HepG2 (cell line): ENCODE results near the gene GPBP1. TPM values are rescaled to one million over a fixed set of nuclear protein-coding genes. Genes with fewer than 3 reads are reported as not detected.
A peak's percentile ranks its signal among the peaks of the same experiment; 100 is the strongest.

Source experiments
- ADNP ChIP-seq: sonication (generic); formaldehyde crosslinking; IDR thresholded peaks from 2 replicates; pipeline ENCODE4 v1.4.0; 2020; ENCODE audit warnings: missing genetic modification reagents
- EED ChIP-seq: sonication (generic); formaldehyde crosslinking; IDR thresholded peaks from 2 replicates; pipeline ENCODE4 v1.5.0; 2020; ENCODE audit warnings: mild to moderate bottlenecking, missing genetic modification reagents
- FOXP1 ChIP-seq, 2 experiments: fragments of 450-650 bp in 1 of 2; IDR thresholded peaks; 2 replicates each; pipeline ENCODE4 v1.6.1; 2017 to 2018; ENCODE audit warnings: antibody characterized with exemption in 1 of 2
- IRX3 ChIP-seq: sonication (generic); formaldehyde crosslinking; IDR thresholded peaks from 2 replicates; pipeline ENCODE4 v1.8.1; 2023; ENCODE audit warnings: mild to moderate bottlenecking, low read depth, missing genetic modification reagents, borderline replicate concordance
- MATR3 ChIP-seq: sonication (generic); formaldehyde crosslinking; IDR thresholded peaks from 2 replicates; pipeline ENCODE4 v1.4.0; 2020; ENCODE audit warnings: missing genetic modification reagents
- NBN ChIP-seq: fragments of 450-650 bp; conservative IDR thresholded peaks from 2 replicates; pipeline ENCODE4 v1.6.1; 2017
- NR1H2 ChIP-seq: sonication (generic); formaldehyde crosslinking; IDR thresholded peaks from 2 replicates; pipeline ENCODE4 v1.8.1; 2022; ENCODE audit warnings: low read depth, missing genetic modification reagents, borderline replicate concordance
- PHF20 ChIP-seq: sonication (generic); formaldehyde crosslinking; IDR thresholded peaks from 2 replicates; pipeline ENCODE4 v1.5.0; 2020; ENCODE audit warnings: mild to moderate bottlenecking, missing genetic modification reagents
- RELA ChIP-seq: sonication (generic); formaldehyde crosslinking; IDR thresholded peaks from 2 replicates; pipeline ENCODE4 v1.4.0; 2020; ENCODE audit warnings: missing genetic modification reagents
- REXO4 ChIP-seq: sonication (generic); formaldehyde crosslinking; IDR thresholded peaks from 2 replicates; pipeline ENCODE4 v1.8.0; 2022; ENCODE audit warnings: missing genetic modification reagents, mild to moderate bottlenecking, borderline replicate concordance
- SMYD3 ChIP-seq: sonication (generic); formaldehyde crosslinking; IDR thresholded peaks from 2 replicates; pipeline ENCODE4 v1.8.1; 2023; ENCODE audit warnings: mild to moderate bottlenecking, missing genetic modification reagents
- SP1 ChIP-seq, 2 experiments: fragments of 450-650 bp in 1 of 2; sonication (generic) in 1 of 2; formaldehyde crosslinking in 1 of 2; IDR thresholded peaks; 2 replicates each; pipeline versions ENCODE4 v1.4.0 to v1.6.1; 2016 to 2020; ENCODE audit warnings: missing genetic modification reagents in 1 of 2
- ZNF549 ChIP-seq: sonication (generic); formaldehyde crosslinking; IDR thresholded peaks from 2 replicates; pipeline ENCODE4 v1.5.0; 2020; ENCODE audit warnings: missing genetic modification reagents
- ZNF589 ChIP-seq: sonication (generic); formaldehyde crosslinking; conservative IDR thresholded peaks from 2 replicates; pipeline ENCODE4 v1.8.0; 2022; ENCODE audit warnings: mild to moderate bottlenecking, moderate library complexity, missing genetic modification reagents
- ZNF761 ChIP-seq: sonication (generic); formaldehyde crosslinking; conservative IDR thresholded peaks from 2 replicates; pipeline ENCODE4 v1.4.0; 2020; ENCODE audit warnings: mild to moderate bottlenecking, missing genetic modification reagents
- ZNF782 ChIP-seq: sonication (generic); formaldehyde crosslinking; IDR thresholded peaks from 2 replicates; pipeline ENCODE4 v1.4.0; 2020; ENCODE audit warnings: missing genetic modification reagents, mild to moderate bottlenecking, borderline replicate concordance
- ZNF788 ChIP-seq: sonication (generic); formaldehyde crosslinking; IDR thresholded peaks from 2 replicates; pipeline ENCODE4 v1.5.0; 2020; ENCODE audit warnings: mild to moderate bottlenecking, missing genetic modification reagents, borderline replicate concordance
- ZNF816 ChIP-seq: sonication (generic); formaldehyde crosslinking; IDR thresholded peaks from 2 replicates; pipeline ENCODE4 v1.8.0; 2022; ENCODE audit warnings: missing genetic modification reagents, mild to moderate bottlenecking, borderline replicate concordance
- polyA plus RNA-seq, 8 experiments: library from polyadenylated mRNA; depleted of rRNA in 3 of 8; stranded (reverse) in 7 of 8; unstranded in 1 of 8; fragments of >200 nt; fragmentation: Illumina TruSeq in 4 of 8; extraction: Trizol in 4 of 8; gene quantifications; 2 replicates each; pipeline versions ENCODE4 v1.2.1 to v1.2.3, GENCODE V29; 2011 to 2016; ENCODE audit warnings: low read depth in 4 of 8, missing spikeins in 1 of 8, mixed read lengths in 1 of 8; ENCODE audit not compliant: insufficient read depth in 1 of 8
- total RNA-seq, 5 experiments: library from RNA; depleted of rRNA; stranded (reverse); fragments of >200 nt; fragmentation: Illumina TruSeq; extraction: Trizol; gene quantifications; 2 replicates each; pipeline ENCODE4 v1.2.3, GENCODE V29; 2016; ENCODE audit warnings: low read depth in 1 of 5
- TF ChIP-seq, protein P1 (sequence below): sonication (generic); formaldehyde crosslinking; IDR thresholded peaks from 2 replicates; pipeline ENCODE4 v1.9.0; 2021; ENCODE audit warnings: missing genetic modification reagents, mild to moderate bottlenecking, borderline replicate concordance
- TF ChIP-seq, protein P2 (sequence below): IDR thresholded peaks from 2 replicates; pipeline ENCODE4 v1.6.1; 2018; ENCODE audit warnings: missing genetic modification reagents
- TF ChIP-seq, protein P3 (sequence below): sonication (generic); formaldehyde crosslinking; IDR thresholded peaks from 2 replicates; pipeline ENCODE4 v1.4.0; 2020; ENCODE audit warnings: missing genetic modification reagents, borderline replicate concordance
- TF ChIP-seq, protein P4 (sequence below): sonication (generic); formaldehyde crosslinking; IDR thresholded peaks from 2 replicates; pipeline ENCODE4 v1.5.0; 2020; ENCODE audit warnings: missing genetic modification reagents, mild to moderate bottlenecking, borderline replicate concordance

The GPBP1 gene
- total and polyA plus RNA-seq, 2 of the 13 experiments (the other 11 are each of a cell fraction or from before 2014, with no cell fraction given), result 27.1 to 72.2 TPM

DNA sequence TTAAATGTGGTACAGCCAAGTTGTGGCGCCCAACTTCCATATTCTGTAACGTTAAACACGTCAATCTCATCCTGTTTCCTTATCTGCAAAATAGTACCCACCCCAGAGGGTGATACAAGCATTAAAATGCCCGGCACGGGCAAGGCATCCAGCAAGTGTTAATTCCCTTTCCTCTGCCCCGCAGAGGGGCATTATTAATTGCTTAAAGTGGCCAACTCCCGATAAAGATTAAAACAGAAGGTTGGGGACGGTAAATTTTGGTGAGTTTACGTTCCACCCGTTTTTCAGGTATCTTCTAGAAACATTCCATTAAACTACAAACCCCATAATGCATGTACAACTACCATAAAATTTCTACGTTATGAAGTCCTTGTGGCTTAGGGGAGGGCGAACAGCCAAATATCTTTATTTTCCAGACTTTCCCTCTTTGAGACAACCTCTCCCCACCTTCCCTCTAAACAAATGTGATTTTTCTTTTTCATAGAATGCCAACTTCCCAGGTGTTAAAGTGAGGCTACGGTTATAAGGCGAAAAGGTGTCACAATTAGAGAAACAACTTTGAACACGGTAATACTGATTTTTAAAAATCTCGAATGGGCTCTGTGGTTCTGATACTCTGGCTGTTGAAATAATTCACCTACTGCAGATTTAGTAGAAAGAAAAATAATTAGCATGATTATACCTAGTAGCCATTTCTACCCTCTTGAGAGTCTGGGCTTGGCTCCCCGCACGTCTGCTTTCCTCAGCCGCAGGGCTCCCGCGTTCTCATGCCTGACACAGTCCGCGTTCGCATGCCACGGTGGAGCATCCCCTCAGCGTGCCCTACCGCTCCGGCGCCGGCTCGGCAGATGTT is 1.2 kb upstream of the GPBP1 start (continued):
- TF ChIP-seq, protein P1, sequence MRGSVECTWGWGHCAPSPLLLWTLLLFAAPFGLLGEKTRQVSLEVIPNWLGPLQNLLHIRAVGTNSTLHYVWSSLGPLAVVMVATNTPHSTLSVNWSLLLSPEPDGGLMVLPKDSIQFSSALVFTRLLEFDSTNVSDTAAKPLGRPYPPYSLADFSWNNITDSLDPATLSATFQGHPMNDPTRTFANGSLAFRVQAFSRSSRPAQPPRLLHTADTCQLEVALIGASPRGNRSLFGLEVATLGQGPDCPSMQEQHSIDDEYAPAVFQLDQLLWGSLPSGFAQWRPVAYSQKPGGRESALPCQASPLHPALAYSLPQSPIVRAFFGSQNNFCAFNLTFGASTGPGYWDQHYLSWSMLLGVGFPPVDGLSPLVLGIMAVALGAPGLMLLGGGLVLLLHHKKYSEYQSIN (CRISPR knock-in tag), result no peak
- TF ChIP-seq REXO4 (CRISPR knock-in tag) (no peak), ZNF761 (CRISPR knock-in tag) (no peak), MATR3 (CRISPR knock-in tag) (no peak), RELA (CRISPR knock-in tag) (no peak), ADNP (no peak), ZNF816 (CRISPR knock-in tag) (0 out of 2 replicates have a peak, but pooled peaks have one; percentile 34), SMYD3 (CRISPR knock-in tag) (no peak), SP1 (IDR thresholded peaks at IDR 0.05) (no peak), SP1 (CRISPR knock-in tag; IDR thresholded peaks at IDR 0.05) (no peak), ZNF782 (CRISPR knock-in tag) (no peak), ZNF549 (CRISPR knock-in tag) (no peak), ZNF788 (CRISPR knock-in tag) (0 out of 2 replicates have a peak, but pooled peaks have one; percentile 5), FOXP1 (IDR thresholded peaks at IDR 0.05) (no peak), FOXP1 (CRISPR knock-in tag; IDR thresholded peaks at IDR 0.05) (no peak; the same call in 1 of the 2 replicates), IRX3 (0 out of 2 replicates have a peak, but pooled peaks have one; percentile 33), NR1H2 (CRISPR knock-in tag) (no peak), ZNF589 (CRISPR knock-in tag) (0 out of 2 replicates have a peak, but pooled peaks have one; percentile 19), EED (CRISPR knock-in tag) (no peak), NBN (no peak), PHF20 (CRISPR knock-in tag) (no peak)
- TF ChIP-seq, protein P2, sequence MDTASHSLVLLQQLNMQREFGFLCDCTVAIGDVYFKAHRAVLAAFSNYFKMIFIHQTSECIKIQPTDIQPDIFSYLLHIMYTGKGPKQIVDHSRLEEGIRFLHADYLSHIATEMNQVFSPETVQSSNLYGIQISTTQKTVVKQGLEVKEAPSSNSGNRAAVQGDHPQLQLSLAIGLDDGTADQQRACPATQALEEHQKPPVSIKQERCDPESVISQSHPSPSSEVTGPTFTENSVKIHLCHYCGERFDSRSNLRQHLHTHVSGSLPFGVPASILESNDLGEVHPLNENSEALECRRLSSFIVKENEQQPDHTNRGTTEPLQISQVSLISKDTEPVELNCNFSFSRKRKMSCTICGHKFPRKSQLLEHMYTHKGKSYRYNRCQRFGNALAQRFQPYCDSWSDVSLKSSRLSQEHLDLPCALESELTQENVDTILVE (CRISPR knock-in tag), result no peak
- TF ChIP-seq, protein P3, sequence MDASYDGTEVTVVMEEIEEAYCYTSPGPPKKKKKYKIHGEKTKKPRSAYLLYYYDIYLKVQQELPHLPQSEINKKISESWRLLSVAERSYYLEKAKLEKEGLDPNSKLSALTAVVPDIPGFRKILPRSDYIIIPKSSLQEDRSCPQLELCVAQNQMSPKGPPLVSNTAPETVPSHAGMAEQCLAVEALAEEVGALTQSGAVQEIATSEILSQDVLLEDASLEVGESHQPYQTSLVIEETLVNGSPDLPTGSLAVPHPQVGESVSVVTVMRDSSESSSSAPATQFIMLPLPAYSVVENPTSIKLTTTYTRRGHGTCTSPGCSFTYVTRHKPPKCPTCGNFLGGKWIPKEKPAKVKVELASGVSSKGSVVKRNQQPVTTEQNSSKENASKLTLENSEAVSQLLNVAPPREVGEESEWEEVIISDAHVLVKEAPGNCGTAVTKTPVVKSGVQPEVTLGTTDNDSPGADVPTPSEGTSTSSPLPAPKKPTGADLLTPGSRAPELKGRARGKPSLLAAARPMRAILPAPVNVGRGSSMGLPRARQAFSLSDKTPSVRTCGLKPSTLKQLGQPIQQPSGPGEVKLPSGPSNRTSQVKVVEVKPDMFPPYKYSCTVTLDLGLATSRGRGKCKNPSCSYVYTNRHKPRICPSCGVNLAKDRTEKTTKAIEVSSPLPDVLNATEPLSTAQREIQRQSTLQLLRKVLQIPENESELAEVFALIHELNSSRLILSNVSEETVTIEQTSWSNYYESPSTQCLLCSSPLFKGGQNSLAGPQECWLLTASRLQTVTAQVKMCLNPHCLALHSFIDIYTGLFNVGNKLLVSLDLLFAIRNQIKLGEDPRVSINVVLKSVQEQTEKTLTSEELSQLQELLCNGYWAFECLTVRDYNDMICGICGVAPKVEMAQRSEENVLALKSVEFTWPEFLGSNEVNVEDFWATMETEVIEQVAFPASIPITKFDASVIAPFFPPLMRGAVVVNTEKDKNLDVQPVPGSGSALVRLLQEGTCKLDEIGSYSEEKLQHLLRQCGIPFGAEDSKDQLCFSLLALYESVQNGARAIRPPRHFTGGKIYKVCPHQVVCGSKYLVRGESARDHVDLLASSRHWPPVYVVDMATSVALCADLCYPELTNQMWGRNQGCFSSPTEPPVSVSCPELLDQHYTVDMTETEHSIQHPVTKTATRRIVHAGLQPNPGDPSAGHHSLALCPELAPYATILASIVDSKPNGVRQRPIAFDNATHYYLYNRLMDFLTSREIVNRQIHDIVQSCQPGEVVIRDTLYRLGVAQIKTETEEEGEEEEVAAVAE (CRISPR knock-in tag), result no peak
- TF ChIP-seq, protein P4, sequence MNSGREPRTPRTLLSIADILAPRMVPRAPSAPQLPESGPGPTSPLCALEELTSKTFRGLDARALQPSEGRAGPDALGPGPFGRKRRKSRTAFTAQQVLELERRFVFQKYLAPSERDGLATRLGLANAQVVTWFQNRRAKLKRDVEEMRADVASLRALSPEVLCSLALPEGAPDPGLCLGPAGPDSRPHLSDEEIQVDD, result no peak
